Activated B cell treated with CpG ODN at 0.5 μM for 24 hours (primary cell): ENCODE results near the gene KRT37. TPM values are rescaled to one million over a fixed set of nuclear protein-coding genes. Genes with fewer than 3 reads are reported as not detected.

Experiments used
- ATAC-seq: fragments of 200-7000 bp; cut with Tn5 transposase; one replicate; pipeline ENCODE4 v1.10.0; 2021; ENCODE audit warnings: low read depth, mild to moderate bottlenecking, moderate library complexity
- CTCF ChIA-PET: fragments of 350-600 bp; sonication (Branson Sonifier 250); formaldehyde crosslinking; loops from one replicate; lab custom pipeline; 2021; ENCODE audit warnings: antibody characterized with exemption; lab: Charles Lee
- POLR2A ChIA-PET: fragments of 350-600 bp; sonication (Branson Sonifier 250); formaldehyde crosslinking; loops from one replicate; lab custom pipeline; 2021; ENCODE audit warnings: antibody characterized with exemption; lab: Charles Lee
- DNase-seq: peaks from one replicate; pipeline ENCODE4 v3.0.0; 2022
- H3K27ac Mint-ChIP-seq: one replicate; pipeline ENCODE4 v1.8.0; 2020; ENCODE audit warnings: mixed read lengths
- H3K27me3 Mint-ChIP-seq: one replicate; pipeline ENCODE4 v1.8.0; 2021; ENCODE audit warnings: mixed read lengths
- H3K36me3 Mint-ChIP-seq: one replicate; pipeline ENCODE4 v1.8.0; 2021; ENCODE audit warnings: low read depth, mixed read lengths
- H3K4me1 Mint-ChIP-seq: one replicate; pipeline ENCODE4 v1.8.0; 2021; ENCODE audit warnings: mixed read lengths
- H3K4me3 Mint-ChIP-seq: one replicate; pipeline ENCODE4 v1.8.0; 2020; ENCODE audit warnings: mild to moderate bottlenecking, mixed read lengths
- H3K9me3 Mint-ChIP-seq: one replicate; pipeline ENCODE4 v1.8.0; 2020; ENCODE audit warnings: mixed read lengths
- CTCF ChIP-seq: fragments of 200-600 bp; IDR thresholded peaks from one replicate; pipeline ENCODE4 v1.8.0; 2022; ENCODE audit warnings: antibody characterized with exemption, mild to moderate bottlenecking
- intact Hi-C: fragments of 100-400 bp; cut with micrococcal nuclease; formaldehyde crosslinking; loops from one replicate; pipeline ENCODE4 v1.15.1; 2024
- total RNA-seq: library from RNA; stranded (reverse); gene quantifications from 2 replicates; pipeline ENCODE4 v1.2.3, GENCODE V29; 2022

Gene KRT37
- total RNA-seq, 1 donor from 2014 or later = not detected

DNA sequence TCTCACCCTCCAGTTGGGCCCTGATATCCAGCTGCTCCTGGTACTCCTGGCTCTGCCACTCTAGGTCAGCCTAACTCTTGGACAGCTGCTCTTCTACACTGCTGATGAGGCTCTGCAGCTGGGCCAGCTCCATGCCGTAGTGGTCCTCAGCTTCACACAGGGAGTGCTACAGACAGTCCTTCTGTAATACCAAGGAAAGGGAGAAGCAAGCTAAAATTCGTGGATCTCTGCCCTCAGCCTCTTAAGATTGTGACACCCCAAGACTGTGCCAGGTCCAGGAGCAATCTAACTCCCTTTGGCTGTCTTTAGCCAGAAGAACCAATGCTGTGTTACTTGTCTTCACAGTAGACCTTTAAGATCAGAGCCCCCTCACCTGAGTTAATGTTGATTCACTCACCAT lies 24.1 kb upstream of the KRT37 start:
- TF ChIP-seq CTCF = no peak
- Mint-ChIP-seq H3K27ac (no peak overlapping the region), H3K4me1 (no peaks in the 10 kb centered on the region), H3K36me3 (no peaks in the 10 kb centered on the region), H3K9me3 (no peaks in the 10 kb centered on the region), H3K4me3 (no peak overlapping the region), H3K27me3 (peaks cover 23% of the 10 kb centered on the region)
- DNase-seq = no peak
- intact Hi-C loops = no loop called here
- no peak for ATAC-seq
- ChIA-PET CTCF (no interaction called here), POLR2A (no interaction called here)

- peaks cover 25% of the 10 kb centered on the region for H3K27me3 Mint-ChIP-seq
- ATAC-seq = no peak
- H3K4me3 Mint-ChIP-seq = no peak overlapping the region
- POLR2A ChIA-PET = no interaction called here
- no peaks in the 10 kb centered on the region for H3K9me3 Mint-ChIP-seq
- DNase-seq = no peak
- H3K4me1 Mint-ChIP-seq = no peaks in the 10 kb centered on the region
- no peak overlapping the region for H3K27ac Mint-ChIP-seq
- H3K36me3 Mint-ChIP-seq = no peaks in the 10 kb centered on the region
- CTCF ChIA-PET = no interaction called here
- intact Hi-C loops = no loop called here
- TF ChIP-seq CTCF = no peak
Observed at GRCh38 chr17:41446806-41447205, 22.4 kb upstream of the KRT37 start.

DNA sequence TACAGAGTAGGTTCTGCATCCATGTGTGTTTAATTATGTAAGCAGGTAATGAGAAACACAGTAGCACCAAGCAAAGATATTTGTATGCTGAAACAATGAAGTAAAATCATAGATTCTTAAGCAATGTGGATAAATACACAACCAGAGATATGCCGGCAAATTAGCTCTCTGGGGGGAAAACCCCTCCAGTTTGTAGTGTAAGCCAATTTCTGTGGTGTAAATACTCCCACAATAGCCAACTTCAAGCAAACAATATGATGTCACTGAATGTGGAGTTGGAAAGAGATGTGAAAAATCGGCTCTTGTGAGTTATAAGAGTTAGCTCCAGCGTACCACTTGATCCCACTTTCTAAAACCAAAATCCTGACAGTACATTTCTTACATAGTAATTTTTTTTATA lies 20.3 kb upstream of the KRT37 start:
- TF ChIP-seq CTCF = no peak
- H3K9me3 Mint-ChIP-seq = no peaks in the 10 kb centered on the region
- no peak overlapping the region for H3K4me3 Mint-ChIP-seq
- H3K36me3 Mint-ChIP-seq = no peaks in the 10 kb centered on the region
- no peak overlapping the region for H3K27ac Mint-ChIP-seq
- ATAC-seq = no peak
- peaks cover 26% of the 10 kb centered on the region for H3K27me3 Mint-ChIP-seq
- intact Hi-C loops = no loop called here
- CTCF ChIA-PET = interaction anchor here (1.2 kb wide), 1 partner anchor 8 kb away, joined by 3 read pairs; no protein-coding TSS in a partner anchor
- DNase-seq = no peak
- POLR2A ChIA-PET = no interaction called here
- H3K4me1 Mint-ChIP-seq = no peaks in the 10 kb centered on the region

DNA sequence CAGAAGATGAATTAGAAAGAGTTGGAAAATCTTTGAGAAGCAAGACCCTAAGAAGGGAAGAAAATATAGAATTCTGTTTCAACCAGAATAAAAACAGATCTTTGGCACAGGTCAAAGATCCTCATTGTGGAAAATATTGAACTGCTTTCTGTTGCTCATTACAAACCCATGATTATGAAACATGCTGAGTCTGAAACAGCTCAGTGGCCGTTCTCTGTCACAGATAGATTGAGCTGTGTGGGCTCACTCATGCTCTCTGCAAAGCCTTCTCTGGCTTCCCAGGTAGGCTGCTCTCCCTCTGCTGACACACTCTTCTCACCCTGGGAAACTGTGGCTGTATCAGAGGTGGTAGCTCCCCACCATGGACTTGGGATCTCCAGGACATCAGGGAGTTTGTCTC lies 19.8 kb upstream of the KRT37 start:
- no peak overlapping the region for H3K4me3 Mint-ChIP-seq
- ChIA-PET CTCF (no interaction called here), POLR2A (no interaction called here)
- ATAC-seq (no peak), DNase-seq (no peak)
- H3K27ac Mint-ChIP-seq = no peak overlapping the region
- peaks cover 27% of the 10 kb centered on the region for H3K27me3 Mint-ChIP-seq
- H3K9me3 Mint-ChIP-seq = no peaks in the 10 kb centered on the region
- H3K4me1 Mint-ChIP-seq = no peaks in the 10 kb centered on the region
- no peak for TF ChIP-seq CTCF
- intact Hi-C loops = no loop called here
- H3K36me3 Mint-ChIP-seq = no peaks in the 10 kb centered on the region

DNA sequence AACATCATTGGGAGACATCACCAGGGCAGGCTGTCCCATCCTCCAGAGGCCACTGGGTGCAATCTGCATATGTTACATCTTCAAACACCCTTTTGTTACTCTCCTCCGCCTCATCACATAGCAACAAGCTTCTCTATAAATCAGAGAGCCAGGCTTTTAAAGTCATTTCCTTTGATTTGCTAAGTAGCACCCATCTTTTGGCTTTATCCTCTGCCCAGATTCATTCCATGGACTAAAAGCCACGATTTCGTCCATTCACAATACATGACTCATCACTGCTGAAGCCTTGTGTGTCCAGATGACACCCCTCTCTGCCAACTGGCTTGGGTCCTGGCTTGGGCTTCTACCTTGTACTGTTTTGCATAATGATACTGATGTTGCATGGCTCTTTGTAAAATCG lies 18.4 kb upstream of the KRT37 start:
- Mint-ChIP-seq H3K9me3 (no peaks in the 10 kb centered on the region), H3K36me3 (no peaks in the 10 kb centered on the region), H3K4me3 (no peak overlapping the region), H3K27me3 (peaks cover 24% of the 10 kb centered on the region), H3K4me1 (no peaks in the 10 kb centered on the region), H3K27ac (no peak overlapping the region)
- POLR2A ChIA-PET = no interaction called here
- DNase-seq (no peak), ATAC-seq (no peak)
- TF ChIP-seq CTCF = no peak
- CTCF ChIA-PET = no interaction called here
- intact Hi-C loops = no loop called here
